ENCODE measurements around the gene TXNRD2. TPM values are rescaled to one million over a fixed set of nuclear protein-coding genes. Genes with fewer than 3 reads are reported as not detected.

TXNRD2 gene
- total and polyA plus RNA-seq, 2 experiments from 2014 or later: 11.2 to 12.4 TPM

- H3K9me3 Mint-ChIP-seq: no peaks in the 10 kb centered on the region
- ATAC-seq: no peak
Observed at GRCh38 chr22:19971276-19972124, 29.9 kb upstream of the TXNRD2 start.

GRCh38 chr22:19970479-19971275 lies 29.1 kb upstream of the TXNRD2 start:
- no peak overlapping the region for H3K27ac ChIP-seq (ENCODE audit: low read depth)
- peaks cover 10% of the 10 kb centered on the region for H3K4me1 ChIP-seq (ENCODE audit: insufficient read depth)
- H3K4me3 Mint-ChIP-seq: no peak overlapping the region; the same call in 2 of the 3 replicates
- H3K79me2 ChIP-seq (replicated peaks; ENCODE audit: insufficient read depth): no peaks in the 10 kb centered on the region
- H3K9me2 ChIP-seq (ENCODE audit: insufficient read depth): no peaks in the 10 kb centered on the region
- 0 out of 2 replicates have a peak, but pooled peaks cover 7% of the 10 kb centered on the region for H3F3A ChIP-seq (replicated peaks; ENCODE audit: low read depth)
- peak; percentile 41 for ATAC-seq
- H3K4me1 Mint-ChIP-seq: peaks cover 21% of the 10 kb centered on the region
- H3K4me2 ChIP-seq: no peak overlapping the region
- no peak overlapping the region for H3K27ac Mint-ChIP-seq
- H3K36me3 ChIP-seq (ENCODE audit: insufficient read depth): no peaks in the 10 kb centered on the region
- no peaks in the 10 kb centered on the region for H3K9me3 Mint-ChIP-seq
- no peaks in the 10 kb centered on the region; the same call in none of the 2 replicates for H4K20me1 ChIP-seq (replicated peaks; ENCODE audit: insufficient read depth)
- no peaks in the 10 kb centered on the region for H3K27me3 ChIP-seq (ENCODE audit: insufficient read depth)
- peaks cover 25% of the 10 kb centered on the region for H3K36me3 Mint-ChIP-seq (ENCODE audit: low read depth)
- no peak overlapping the region for H2AFZ ChIP-seq
- TF ChIP-seq CTCF (conservative IDR thresholded peaks at IDR 0.05; ENCODE audit: low read depth in 2 of 2): peak; percentile 73 to 90
- no peak for TF ChIP-seq ZNF331 (CRISPR knock-in tag; IDR thresholded peaks at IDR 0.05; ENCODE audit: low read depth)
- peaks cover 7% of the 10 kb centered on the region for H3K27me3 Mint-ChIP-seq (ENCODE audit: insufficient read depth, low read depth, poor library complexity)
- no peak overlapping the region for H3K4me3 ChIP-seq
- DNase-seq (ENCODE audit: low spot score): peak; percentile 77

More at GRCh38 chr22:19971276-19972124, 29.9 kb upstream of the TXNRD2 start:
- no peaks in the 10 kb centered on the region for H3K9me2 ChIP-seq (ENCODE audit: insufficient read depth)
- TF ChIP-seq ETS1 (IDR thresholded peaks at IDR 0.05): no peak
- TF ChIP-seq JUNB (IDR thresholded peaks at IDR 0.05; ENCODE audit: unreplicated experiment): no peak
- H3K4me3 ChIP-seq: no peak overlapping the region
- no peak overlapping the region for H3K27ac ChIP-seq (ENCODE audit: low read depth)
- peaks cover 10% of the 10 kb centered on the region for H3K4me1 ChIP-seq (ENCODE audit: insufficient read depth)
- no peaks in the 10 kb centered on the region for H3K79me2 ChIP-seq (replicated peaks; ENCODE audit: insufficient read depth)
- no peak overlapping the region for H3K4me2 ChIP-seq
- H3K36me3 ChIP-seq (ENCODE audit: insufficient read depth): no peaks in the 10 kb centered on the region
- Mint-ChIP-seq H3K36me3 (ENCODE audit: low read depth) (peaks cover 25% of the 10 kb centered on the region), H3K27me3 (ENCODE audit: insufficient read depth, low read depth, poor library complexity) (peaks cover 7% of the 10 kb centered on the region), H3K27ac (no peak overlapping the region), H3K4me3 (no peak overlapping the region), H3K4me1 (peaks cover 23% of the 10 kb centered on the region)
- no peaks in the 10 kb centered on the region; the same call in 1 of the 2 replicates for H4K20me1 ChIP-seq (replicated peaks; ENCODE audit: insufficient read depth)
- H3F3A ChIP-seq (replicated peaks; ENCODE audit: low read depth): 0 out of 2 replicates have a peak, but pooled peaks cover 7% of the 10 kb centered on the region
- no peak for DNase-seq (ENCODE audit: low spot score)
- no peaks in the 10 kb centered on the region for H3K27me3 ChIP-seq (ENCODE audit: insufficient read depth)
- no peak overlapping the region for H2AFZ ChIP-seq
